GM06990 (cell line): ENCODE measurements around the gene RELL1.

Experiments
- DNase-seq: peaks from one replicate; pipeline ENCODE4 v3.0.0-alpha.2; 2011; ENCODE audit not compliant: insufficient read length; ENCODE audit errors: extremely low read depth
- H3K27me3 ChIP-seq: replicated peaks from 2 replicates; pipeline ENCODE4 v1.6.0; 2011; ENCODE audit warnings: low read length; ENCODE audit not compliant: control insufficient read depth, insufficient read depth
- H3K36me3 ChIP-seq: 2 replicates; pipeline ENCODE4 v1.5.1; 2011; ENCODE audit warnings: low read length; ENCODE audit not compliant: control insufficient read depth, insufficient read depth
- H3K4me3 ChIP-seq: replicated peaks from 2 replicates; pipeline ENCODE4 v1.5.1; 2011; ENCODE audit warnings: low read depth, mild to moderate bottlenecking, control low read depth, low read length
- CTCF ChIP-seq: IDR thresholded peaks from 2 replicates; pipeline ENCODE4 v1.5.1; 2011; ENCODE audit warnings: low read length, control low read depth, mild to moderate bottlenecking, inconsistent platforms; ENCODE audit not compliant: insufficient read depth, poor library complexity, severe bottlenecking

The RELL1 gene

GRCh38 chr4:37662861-37663390 is 23.2 kb downstream of the RELL1 start:
- Histone ChIP-seq H3K4me3 (no peak overlapping the region), H3K36me3 (no peaks in the 10 kb centered on the region), H3K27me3 (no peaks in the 10 kb centered on the region)
- DNase-seq: no peak
- no peak for TF ChIP-seq CTCF

GRCh38 chr4:37662251-37662650 is 23.9 kb downstream of the RELL1 start:
- DNase-seq: no peak
- Histone ChIP-seq H3K36me3 (no peaks in the 10 kb centered on the region), H3K4me3 (no peak overlapping the region), H3K27me3 (no peaks in the 10 kb centered on the region)
- TF ChIP-seq CTCF: no peak

- no peak overlapping the region for H3K4me3 ChIP-seq
- no peaks in the 10 kb centered on the region for H3K27me3 ChIP-seq
- no peak for TF ChIP-seq CTCF
- no peak for DNase-seq
- no peaks in the 10 kb centered on the region for H3K36me3 ChIP-seq
Measured at GRCh38 chr4:37661772-37662171, 24.4 kb downstream of the RELL1 start.

GRCh38 chr4:37659696-37660095 is 26.5 kb downstream of the RELL1 start:
- no peak for TF ChIP-seq CTCF
- peaks cover 3% of the 10 kb centered on the region; the same call in 1 of the 2 replicates for H3K36me3 ChIP-seq

GRCh38 chr4:37656649-37657048 is 29.5 kb downstream of the RELL1 start:
- peaks cover 3% of the 10 kb centered on the region; the same call in 1 of the 2 replicates for H3K36me3 ChIP-seq
- H3K27me3 ChIP-seq: no peaks in the 10 kb centered on the region
- TF ChIP-seq CTCF: no peak

More at GRCh38 chr4:37659696-37660095, 26.5 kb downstream of the RELL1 start:
- Histone ChIP-seq H3K4me3 (no peak overlapping the region), H3K27me3 (no peaks in the 10 kb centered on the region)
- no peak for DNase-seq

GRCh38 chr4:37653601-37654000 is 32.6 kb downstream of the RELL1 start:
- H3K27me3 ChIP-seq: no peaks in the 10 kb centered on the region
- no peak for TF ChIP-seq CTCF
- H3K4me3 ChIP-seq: no peak overlapping the region
- H3K36me3 ChIP-seq: peaks cover 3% of the 10 kb centered on the region; the same call in 1 of the 2 replicates
- DNase-seq: no peak

More at GRCh38 chr4:37656649-37657048, 29.5 kb downstream of the RELL1 start:
- no peak overlapping the region for H3K4me3 ChIP-seq
- no peak for DNase-seq
